ENCODE measurements around the gene LUC7L2. TPM values are rescaled to one million over a fixed set of nuclear protein-coding genes. Genes with fewer than 3 reads are reported as not detected.

LUC7L2 gene
- total RNA-seq, 1 donor from 2014 or later = 51.8 TPM

GRCh38 chr7:139367438-139368155 lies 7.9 kb downstream of the LUC7L2 start:
- intact Hi-C loops (cut with DNase I) = no loop called here
- H3K36me3 ChIP-seq = peaks cover 0 to 11% of the 10 kb centered on the region in 2 donors
- peaks cover 95% of the 10 kb centered on the region for H3K4me1 ChIP-seq
- no peaks in the 10 kb centered on the region for H3K27me3 ChIP-seq
- no peak overlapping the region for H3K27ac ChIP-seq
- TF ChIP-seq POLR2AphosphoS5 (IDR thresholded peaks at IDR 0.05; ENCODE audit: insufficient read depth in 1 of 2, low read depth in 1 of 2) (no peak), CTCF (IDR thresholded peaks at IDR 0.05) (no peak), POLR2A (IDR thresholded peaks at IDR 0.05) (no peak)
- no peak overlapping the region for H3K4me3 ChIP-seq
- no peak for DNase-seq (ENCODE audit: extremely low spot score in 2 of 2)
- no peaks in the 10 kb centered on the region for H3K9me3 ChIP-seq

- DNase-seq (ENCODE audit: extremely low spot score in 2 of 2) = no peak
- Histone ChIP-seq H3K9me3 (no peaks in the 10 kb centered on the region), H3K27me3 (no peaks in the 10 kb centered on the region), H3K4me1 (peaks cover 94% of the 10 kb centered on the region), H3K4me3 (no peak overlapping the region), H3K36me3 (peaks cover 0 to 11% of the 10 kb centered on the region in 2 donors), H3K27ac (no peak overlapping the region)
- no peak for TF ChIP-seq CTCF (IDR thresholded peaks at IDR 0.05)
- no peak for TF ChIP-seq POLR2A (IDR thresholded peaks at IDR 0.05)
- no peak for TF ChIP-seq POLR2AphosphoS5 (IDR thresholded peaks at IDR 0.05; ENCODE audit: insufficient read depth in 1 of 2, low read depth in 1 of 2)
- intact Hi-C loops (cut with DNase I) = no loop called here
Observed at GRCh38 chr7:139370301-139370942, 10.7 kb downstream of the LUC7L2 start.

GRCh38 chr7:139370943-139371313 lies 11.2 kb downstream of the LUC7L2 start:
- TF ChIP-seq POLR2A (IDR thresholded peaks at IDR 0.05) (no peak), CTCF (IDR thresholded peaks at IDR 0.05) (no peak)
- Histone ChIP-seq H3K4me1 (peaks cover 91% of the 10 kb centered on the region), H3K27ac (no peak overlapping the region), H3K27me3 (no peaks in the 10 kb centered on the region), H3K4me3 (no peak overlapping the region), H3K36me3 (peaks cover 0 to 11% of the 10 kb centered on the region in 2 donors), H3K9me3 (no peaks in the 10 kb centered on the region)
- intact Hi-C loops (cut with DNase I) = no loop called here
- no peak for DNase-seq (ENCODE audit: extremely low spot score in 2 of 2)

- Histone ChIP-seq H3K27me3 (no peaks in the 10 kb centered on the region), H3K27ac (no peak overlapping the region), H3K4me1 (peaks cover 61% of the 10 kb centered on the region), H3K9me3 (no peaks in the 10 kb centered on the region), H3K4me3 (no peak overlapping the region), H3K36me3 (peaks cover 0 to 18% of the 10 kb centered on the region in 2 donors)
- intact Hi-C loops (cut with DNase I) = no loop called here
- DNase-seq (ENCODE audit: extremely low spot score in 2 of 2) = no peak
- TF ChIP-seq CTCF (IDR thresholded peaks at IDR 0.05) (no peak), POLR2AphosphoS5 (IDR thresholded peaks at IDR 0.05; ENCODE audit: insufficient read depth in 1 of 2, low read depth in 1 of 2) (no peak), POLR2A (IDR thresholded peaks at IDR 0.05) (no peak)
Observed at GRCh38 chr7:139374246-139374645, 14.6 kb downstream of the LUC7L2 start.

- Histone ChIP-seq H3K27ac (no peak overlapping the region), H3K27me3 (no peaks in the 10 kb centered on the region), H3K9me3 (no peaks in the 10 kb centered on the region), H3K4me3 (no peak overlapping the region), H3K4me1 (no peaks in the 10 kb centered on the region), H3K36me3 (peaks cover 0 to 35% of the 10 kb centered on the region in 2 donors)
- TF ChIP-seq POLR2AphosphoS5 (IDR thresholded peaks at IDR 0.05; ENCODE audit: insufficient read depth in 1 of 2, low read depth in 1 of 2) = no peak
- DNase-seq (ENCODE audit: extremely low spot score in 2 of 2) = no peak
- intact Hi-C loops (cut with DNase I) = no loop called here
Observed at GRCh38 chr7:139382439-139382838, 22.7 kb downstream of the LUC7L2 start.
